ENCODE results near the gene CTNNAL1.

GRCh38 chr9:109035684-109036423 is 22.6 kb upstream of the CTNNAL1 start:
- TF ChIP-seq EP300 (IDR thresholded peaks at IDR 0.05; ENCODE audit: borderline replicate concordance) (peak; percentile 51; the same call in 1 of the 2 replicates), REST (IDR thresholded peaks at IDR 0.05; ENCODE audit: low read depth) (no peak), TAF1 (IDR thresholded peaks at IDR 0.05; ENCODE audit: low read depth) (no peak), USF1 (IDR thresholded peaks at IDR 0.05) (no peak), CREB1 (IDR thresholded peaks at IDR 0.05; ENCODE audit: low read depth) (no peak), CEBPB (IDR thresholded peaks at IDR 0.05) (no peak), RAD21 (IDR thresholded peaks at IDR 0.05; ENCODE audit: low read depth) (no peak), TCF12 (IDR thresholded peaks at IDR 0.05; ENCODE audit: low read depth) (peak; percentile 48; the same call in 1 of the 2 replicates), FOXM1 (IDR thresholded peaks at IDR 0.05; ENCODE audit: borderline replicate concordance, low read depth) (no peak; the same call in 1 of the 2 replicates), MAX (IDR thresholded peaks at IDR 0.05) (no peak)

Data from Ishikawa (cell line).